Endometrial microvascular endothelial cells (primary cell): ENCODE data around the gene PCDHGA11. TPM values are rescaled to one million over a fixed set of nuclear protein-coding genes. Genes with fewer than 3 reads are reported as not detected.
"Not testable (repeated sequence)": the region's sequence is repeated elsewhere in the genome, so short reads cannot be mapped to it uniquely, and the experiment has no call there.

Source experiments
- in situ Hi-C: cut with HindIII; loops from 2 replicates; pipeline ENCODE4 v1.10.0; 2017; ENCODE audit warnings: low sequenced_read_pairs, low pct_unique_long_range_greater_than_20kb; ENCODE audit errors: inconsistent ontology term
- total RNA-seq: library from RNA; depleted of rRNA; stranded (reverse); fragments of >200 nt; gene quantifications from one replicate; pipeline ENCODE4 v1.2.3, GENCODE V29; 2015; ENCODE audit errors: inconsistent ontology term

PCDHGA11 gene
- total RNA-seq, 1 donor from 2014 or later, result 4.5 TPM

DNA sequence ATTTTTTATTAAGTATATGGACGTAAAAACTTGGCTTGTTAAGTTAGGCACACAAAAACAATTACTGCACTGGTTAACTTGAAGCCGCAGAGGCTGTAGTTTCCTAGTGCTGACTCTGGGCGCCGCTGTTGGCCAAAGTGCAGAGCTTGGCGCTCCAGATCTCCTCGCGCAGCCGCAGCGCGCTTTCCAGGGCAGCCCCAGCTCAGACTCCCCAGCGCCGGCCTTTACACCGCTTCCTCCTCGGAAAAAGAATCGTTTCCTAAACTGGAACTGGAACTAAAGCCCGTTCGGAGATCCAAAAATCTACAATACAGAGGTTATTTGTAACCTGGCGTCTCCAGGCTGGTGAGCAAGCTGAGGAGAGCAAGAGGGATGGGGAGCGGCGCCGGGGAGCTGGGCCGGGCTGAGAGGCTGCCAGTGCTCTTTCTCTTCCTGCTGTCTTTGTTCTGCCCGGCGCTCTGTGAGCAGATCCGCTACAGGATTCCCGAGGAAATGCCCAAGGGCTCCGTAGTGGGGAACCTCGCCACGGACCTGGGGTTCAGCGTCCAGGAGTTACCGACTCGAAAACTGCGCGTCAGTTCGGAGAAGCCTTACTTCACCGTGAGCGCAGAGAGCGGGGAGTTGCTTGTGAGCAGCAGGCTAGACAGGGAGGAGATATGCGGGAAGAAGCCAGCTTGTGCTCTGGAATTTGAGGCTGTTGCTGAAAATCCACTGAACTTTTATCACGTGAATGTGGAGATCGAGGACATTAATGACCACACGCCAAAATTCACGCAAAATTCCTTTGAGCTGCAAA is 22.9 kb upstream of the PCDHGA11 start, which contains the start of gene PCDHGB5:
TSS of gene PCDHGB5 (plus strand) at position 192 of the 796 bp plus-strand sequence. CDS start at position 373, 181 bp downstream.
- in situ Hi-C loops, result not testable (repeated sequence)

DNA sequence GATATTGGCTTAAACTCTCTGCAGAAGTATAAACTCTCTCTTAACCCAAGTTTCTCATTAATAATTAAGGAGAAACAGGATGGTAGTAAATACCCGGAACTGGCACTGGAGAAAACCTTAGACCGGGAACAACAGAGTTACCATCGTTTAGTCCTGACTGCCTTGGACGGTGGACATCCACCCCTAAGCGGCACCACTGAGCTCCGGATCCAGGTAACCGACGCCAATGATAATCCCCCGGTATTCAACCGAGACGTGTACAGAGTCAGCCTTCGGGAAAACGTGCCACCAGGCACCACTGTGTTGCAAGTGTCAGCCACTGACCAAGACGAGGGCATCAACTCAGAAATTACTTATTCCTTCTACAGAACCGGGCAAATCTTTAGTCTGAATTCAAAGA is 22.2 kb upstream of the PCDHGA11 start:
- in situ Hi-C loops, result no loop called here

DNA sequence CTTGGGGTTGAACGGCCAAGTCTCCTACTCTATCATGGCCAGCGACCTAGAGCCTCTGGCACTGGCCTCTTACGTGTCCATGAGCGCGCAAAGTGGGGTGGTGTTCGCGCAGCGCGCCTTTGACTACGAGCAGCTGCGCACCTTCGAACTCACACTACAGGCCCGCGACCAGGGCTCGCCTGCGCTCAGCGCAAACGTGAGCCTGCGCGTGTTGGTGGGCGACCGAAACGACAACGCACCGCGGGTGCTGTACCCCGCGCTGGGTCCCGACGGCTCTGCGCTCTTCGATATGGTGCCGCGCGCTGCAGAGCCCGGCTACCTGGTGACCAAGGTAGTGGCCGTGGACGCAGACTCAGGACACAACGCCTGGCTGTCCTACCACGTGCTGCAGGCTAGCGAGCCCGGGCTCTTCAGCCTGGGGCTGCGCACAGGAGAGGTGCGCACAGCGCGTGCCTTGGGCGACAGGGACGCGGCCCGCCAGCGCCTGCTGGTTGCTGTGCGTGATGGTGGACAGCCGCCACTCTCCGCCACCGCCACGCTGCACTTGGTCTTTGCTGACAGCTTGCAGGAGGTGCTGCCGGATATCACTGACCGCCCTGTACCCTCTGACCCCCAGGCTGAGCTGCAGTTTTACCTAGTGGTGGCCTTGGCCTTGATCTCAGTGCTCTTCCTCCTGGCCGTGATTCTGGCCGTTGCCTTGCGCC is 21.1 kb upstream of the PCDHGA11 start:
- in situ Hi-C loops, result no loop called here

DNA sequence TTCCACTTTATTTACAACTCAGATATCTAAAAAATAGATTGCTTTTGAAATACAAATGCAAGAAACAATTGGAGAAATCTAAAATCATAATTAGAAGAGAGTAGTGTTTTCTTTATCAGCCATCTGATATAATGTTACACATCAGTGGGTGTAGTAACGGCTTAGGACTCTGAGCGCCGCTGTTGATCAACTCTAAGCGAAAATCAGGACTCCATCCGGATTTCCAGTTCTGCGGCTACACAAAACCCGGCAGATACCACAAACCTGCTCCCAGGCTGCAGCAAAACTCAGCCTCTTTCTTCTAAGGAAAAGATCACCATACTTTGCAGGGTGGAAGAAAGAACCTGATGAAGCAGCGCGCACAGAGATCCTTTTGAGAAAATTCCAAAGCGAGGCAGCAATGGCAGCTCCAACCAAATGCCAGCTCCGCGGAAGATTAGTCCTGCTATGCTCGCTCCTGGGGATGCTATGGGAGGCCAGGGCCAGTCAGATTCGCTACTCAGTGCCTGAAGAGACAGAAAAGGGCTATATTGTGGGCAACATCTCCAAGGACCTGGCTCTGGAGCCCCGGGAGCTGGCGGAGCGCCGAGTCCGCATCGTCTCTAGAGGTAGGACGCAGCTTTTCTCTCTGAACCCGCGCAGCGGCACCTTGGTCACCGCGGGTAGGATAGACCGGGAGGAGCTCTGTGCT is 18.2 kb upstream of the PCDHGA11 start, which contains the start of gene PCDHGA9:
TSS of gene PCDHGA9 (plus strand) at position 226 of the 691 bp plus-strand sequence. CDS start at position 401, 175 bp downstream.
- in situ Hi-C loops, result no loop called here

DNA sequence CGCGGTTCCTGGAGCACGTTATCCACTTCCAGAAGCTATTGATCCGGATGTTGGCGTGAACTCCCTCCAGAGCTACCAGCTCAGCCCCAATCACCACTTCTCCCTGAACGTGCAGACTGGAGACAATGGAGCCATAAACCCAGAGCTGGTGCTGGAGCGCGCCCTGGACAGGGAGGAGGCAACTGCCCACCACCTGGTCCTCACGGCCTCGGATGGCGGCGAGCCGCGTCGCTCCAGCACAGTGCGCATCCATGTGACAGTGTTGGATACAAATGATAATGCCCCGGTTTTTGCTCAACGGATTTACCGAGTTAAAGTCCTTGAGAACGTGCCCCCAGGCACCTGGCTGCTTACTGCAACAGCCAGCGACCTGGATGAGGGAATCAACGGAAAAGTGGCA is 17.5 kb upstream of the PCDHGA11 start:
- in situ Hi-C loops, result no loop called here

DNA sequence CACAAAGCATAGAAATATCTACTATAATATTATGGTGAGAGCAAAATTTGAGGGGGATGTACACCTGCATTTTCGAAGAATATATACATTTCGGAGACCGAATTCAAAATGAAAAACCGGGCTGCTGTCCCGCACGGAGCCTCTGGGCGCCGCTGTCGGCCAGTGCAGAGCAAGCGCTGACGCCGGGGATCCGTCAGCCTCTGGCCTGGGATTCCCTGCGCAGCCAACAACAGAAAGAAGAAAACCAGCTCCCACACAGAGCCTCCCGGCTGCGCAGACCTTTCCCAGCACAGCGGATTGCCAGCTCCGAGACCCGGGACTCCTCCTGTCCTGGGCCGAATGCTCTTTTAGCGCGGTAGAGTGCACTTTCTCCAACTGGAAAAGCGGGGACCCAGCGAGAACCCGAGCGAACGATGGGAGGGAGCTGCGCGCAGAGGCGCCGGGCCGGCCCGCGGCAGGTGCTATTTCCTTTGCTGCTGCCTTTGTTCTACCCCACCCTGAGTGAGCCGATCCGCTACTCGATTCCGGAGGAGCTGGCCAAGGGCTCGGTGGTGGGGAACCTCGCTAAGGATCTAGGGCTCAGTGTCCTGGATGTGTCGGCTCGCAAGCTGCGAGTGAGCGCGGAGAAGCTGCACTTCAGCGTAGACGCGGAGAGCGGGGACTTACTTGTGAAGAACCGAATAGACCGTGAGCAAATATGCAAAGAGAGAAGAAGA is 12.9 kb upstream of the PCDHGA11 start, which contains the start of gene PCDHGB6:
TSS of gene PCDHGB6 (plus strand) at position 232 of the 716 bp plus-strand sequence. CDS start at position 414, 182 bp downstream.
- in situ Hi-C loops, result not testable (repeated sequence)

DNA sequence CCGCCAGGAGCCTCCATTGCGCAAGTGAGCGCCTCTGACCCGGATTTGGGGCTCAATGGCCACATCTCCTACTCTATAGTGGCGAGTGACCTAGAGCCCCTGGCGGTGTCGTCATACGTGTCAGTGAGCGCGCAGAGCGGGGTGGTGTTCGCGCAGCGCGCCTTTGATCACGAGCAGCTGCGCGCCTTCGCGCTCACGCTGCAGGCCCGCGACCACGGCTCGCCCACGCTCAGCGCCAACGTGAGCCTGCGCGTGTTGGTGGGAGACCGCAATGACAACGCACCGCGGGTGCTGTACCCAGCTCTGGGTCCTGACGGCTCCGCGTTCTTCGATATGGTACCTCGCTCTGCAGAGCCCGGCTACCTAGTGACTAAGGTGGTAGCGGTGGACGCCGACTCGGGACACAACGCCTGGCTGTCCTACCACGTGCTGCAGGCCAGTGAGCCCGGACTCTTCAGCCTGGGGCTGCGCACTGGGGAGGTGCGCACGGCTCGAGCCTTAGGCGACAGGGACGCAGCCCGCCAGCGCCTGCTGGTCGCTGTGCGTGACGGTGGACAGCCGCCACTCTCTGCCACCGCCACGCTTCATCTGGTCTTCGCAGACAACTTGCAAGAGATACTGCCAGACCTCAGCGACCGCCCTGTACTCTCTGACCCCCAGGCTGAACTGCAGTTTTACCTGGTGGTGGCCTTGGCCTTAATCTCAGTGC is 11.1 kb upstream of the PCDHGA11 start:
- in situ Hi-C loops, result no loop called here

DNA sequence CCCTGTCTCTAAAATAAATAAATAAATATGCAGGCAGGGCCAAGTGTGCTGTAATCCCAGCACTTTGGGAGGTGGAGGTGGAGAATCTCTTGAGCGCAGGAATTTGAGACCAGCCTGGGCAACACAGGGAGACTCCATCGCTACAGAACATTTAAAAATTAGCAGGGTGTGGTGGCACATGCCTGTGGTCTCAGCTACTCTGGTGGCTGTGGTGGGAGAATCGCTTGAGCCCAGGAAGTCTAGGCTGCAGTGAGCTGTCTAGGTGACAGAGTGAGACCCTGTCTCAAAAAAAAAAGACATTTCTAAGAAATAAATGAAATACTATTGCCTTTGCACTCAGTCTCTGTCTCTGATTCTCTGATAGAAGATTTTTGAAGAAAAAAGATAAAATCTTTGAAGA is 9.3 kb upstream of the PCDHGA11 start:
- in situ Hi-C loops, result no loop called here

DNA sequence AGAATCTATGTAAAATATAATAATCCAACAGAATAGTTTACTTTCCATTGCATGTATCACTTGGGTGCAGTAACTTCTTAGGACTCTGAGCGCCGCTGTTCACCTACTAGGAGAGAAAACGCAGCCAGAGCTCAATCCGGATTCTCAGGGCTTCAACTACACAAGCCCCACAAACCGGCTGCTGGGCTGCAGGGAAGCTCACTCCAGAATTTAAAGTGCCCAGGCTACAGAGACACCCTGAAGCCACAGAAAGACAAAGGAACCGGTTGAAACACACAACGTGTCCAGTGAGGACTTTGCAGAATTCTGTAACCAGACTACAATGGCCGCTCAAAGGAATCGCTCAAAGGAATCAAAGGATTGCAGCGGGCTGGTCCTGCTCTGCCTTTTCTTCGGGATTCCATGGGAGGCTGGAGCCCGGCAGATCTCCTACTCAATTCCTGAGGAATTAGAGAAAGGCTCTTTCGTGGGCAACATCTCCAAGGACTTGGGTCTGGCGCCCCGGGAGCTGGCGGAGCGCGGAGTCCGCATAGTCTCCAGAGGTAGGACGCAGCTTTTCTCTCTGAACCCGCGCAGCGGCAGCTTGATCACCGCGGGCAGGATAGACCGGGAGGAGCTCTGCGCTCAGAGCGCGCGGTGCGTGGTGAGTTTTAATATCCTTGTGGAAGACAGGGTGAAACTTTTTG is 7.9 kb upstream of the PCDHGA11 start, which contains the start of gene PCDHGA10:
TSS of gene PCDHGA10 (plus strand) at position 134 of the 686 bp plus-strand sequence. CDS start at position 323, 189 bp downstream.
- in situ Hi-C loops, result no loop called here

DNA sequence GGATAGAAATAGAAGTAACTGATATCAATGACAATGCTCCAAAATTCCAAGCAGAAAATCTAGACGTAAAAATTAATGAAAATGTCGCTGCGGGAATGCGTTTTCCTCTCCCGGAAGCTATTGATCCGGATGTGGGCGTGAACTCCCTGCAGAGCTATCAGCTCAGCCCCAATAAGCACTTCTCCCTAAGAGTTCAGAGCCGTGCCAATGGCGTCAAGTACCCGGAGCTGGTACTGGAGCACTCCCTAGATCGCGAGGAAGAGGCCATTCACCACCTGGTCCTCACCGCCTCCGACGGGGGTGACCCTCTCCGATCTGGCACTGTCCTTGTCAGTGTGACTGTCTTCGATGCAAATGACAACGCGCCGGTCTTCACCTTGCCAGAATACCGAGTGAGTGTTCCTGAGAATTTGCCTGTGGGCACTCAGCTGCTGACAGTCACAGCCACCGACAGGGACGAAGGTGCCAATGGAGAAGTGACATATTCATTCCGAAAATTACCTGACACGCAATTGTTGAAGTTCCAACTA is 7.2 kb upstream of the PCDHGA11 start:
- in situ Hi-C loops, result no loop called here

DNA sequence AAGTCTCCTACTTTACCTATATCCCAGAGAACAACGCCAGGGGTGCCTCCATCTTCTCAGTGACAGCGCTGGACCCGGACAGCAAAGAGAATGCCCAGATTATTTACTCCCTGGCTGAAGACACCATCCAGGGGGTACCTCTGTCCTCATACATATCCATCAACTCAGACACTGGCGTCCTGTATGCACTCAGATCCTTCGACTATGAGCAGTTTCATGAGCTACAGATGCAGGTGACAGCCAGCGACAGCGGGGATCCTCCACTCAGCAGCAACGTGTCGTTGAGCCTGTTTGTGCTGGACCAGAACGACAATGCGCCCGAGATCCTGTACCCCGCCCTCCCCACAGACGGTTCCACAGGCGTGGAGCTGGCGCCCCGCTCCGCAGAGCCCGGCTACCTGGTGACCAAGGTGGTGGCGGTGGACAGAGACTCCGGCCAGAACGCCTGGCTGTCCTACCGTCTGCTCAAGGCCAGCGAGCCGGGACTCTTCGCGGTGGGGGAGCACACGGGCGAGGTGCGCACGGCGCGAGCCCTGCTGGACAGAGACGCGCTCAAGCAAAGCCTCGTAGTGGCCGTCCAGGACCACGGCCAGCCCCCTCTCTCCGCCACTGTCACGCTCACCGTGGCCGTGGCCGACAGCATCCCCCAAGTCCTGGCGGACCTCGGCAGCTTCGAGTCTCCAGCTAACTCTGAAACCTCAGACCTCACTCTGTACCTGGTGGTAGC is 6.1 kb upstream of the PCDHGA11 start:
- in situ Hi-C loops, result not testable (repeated sequence)

DNA sequence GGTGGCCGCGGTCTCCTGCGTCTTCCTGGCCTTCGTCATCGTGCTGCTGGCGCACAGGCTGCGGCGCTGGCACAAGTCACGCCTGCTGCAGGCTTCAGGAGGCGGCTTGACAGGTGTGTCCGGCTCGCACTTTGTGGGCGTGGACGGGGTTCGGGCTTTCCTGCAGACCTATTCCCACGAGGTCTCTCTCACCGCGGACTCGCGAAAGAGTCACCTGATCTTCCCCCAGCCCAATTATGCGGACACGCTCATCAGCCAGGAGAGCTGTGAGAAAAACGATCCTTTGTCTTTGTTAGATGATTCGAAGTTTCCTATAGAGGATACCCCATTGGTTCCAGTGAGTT is 5.6 kb upstream of the PCDHGA11 start:
- in situ Hi-C loops, result not testable (repeated sequence)

DNA sequence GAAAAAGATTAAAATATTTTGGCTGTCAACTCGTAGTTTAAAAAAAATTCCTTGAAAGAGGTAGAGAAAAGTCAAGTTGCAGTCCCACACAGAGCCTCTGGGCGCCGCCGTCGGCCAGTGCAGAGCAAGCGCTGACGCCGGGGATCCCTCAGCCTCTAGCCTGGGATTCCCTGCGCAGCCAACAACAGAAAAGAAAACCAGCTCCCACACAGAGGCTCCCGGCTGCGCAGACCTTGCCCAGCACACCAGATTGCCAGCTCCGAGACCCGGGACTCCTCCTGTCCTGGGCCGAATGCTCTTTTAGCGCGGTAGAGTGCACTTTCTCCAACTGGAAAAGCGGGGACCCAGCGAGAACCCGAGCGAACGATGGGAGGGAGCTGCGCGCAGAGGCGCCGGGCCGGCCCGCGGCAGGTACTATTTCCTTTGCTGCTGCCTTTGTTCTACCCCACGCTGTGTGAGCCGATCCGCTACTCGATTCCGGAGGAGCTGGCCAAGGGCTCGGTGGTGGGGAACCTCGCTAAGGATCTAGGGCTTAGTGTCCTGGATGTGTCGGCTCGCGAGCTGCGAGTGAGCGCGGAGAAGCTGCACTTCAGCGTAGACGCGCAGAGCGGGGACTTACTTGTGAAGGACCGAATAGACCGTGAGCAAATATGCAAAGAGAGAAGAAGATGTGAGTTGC is 3.2 kb upstream of the PCDHGA11 start, which contains the start of gene PCDHGB7:
TSS of gene PCDHGB7 (plus strand) at position 184 of the 679 bp plus-strand sequence. CDS start at position 367, 183 bp downstream.
- in situ Hi-C loops, result not testable (repeated sequence)

DNA sequence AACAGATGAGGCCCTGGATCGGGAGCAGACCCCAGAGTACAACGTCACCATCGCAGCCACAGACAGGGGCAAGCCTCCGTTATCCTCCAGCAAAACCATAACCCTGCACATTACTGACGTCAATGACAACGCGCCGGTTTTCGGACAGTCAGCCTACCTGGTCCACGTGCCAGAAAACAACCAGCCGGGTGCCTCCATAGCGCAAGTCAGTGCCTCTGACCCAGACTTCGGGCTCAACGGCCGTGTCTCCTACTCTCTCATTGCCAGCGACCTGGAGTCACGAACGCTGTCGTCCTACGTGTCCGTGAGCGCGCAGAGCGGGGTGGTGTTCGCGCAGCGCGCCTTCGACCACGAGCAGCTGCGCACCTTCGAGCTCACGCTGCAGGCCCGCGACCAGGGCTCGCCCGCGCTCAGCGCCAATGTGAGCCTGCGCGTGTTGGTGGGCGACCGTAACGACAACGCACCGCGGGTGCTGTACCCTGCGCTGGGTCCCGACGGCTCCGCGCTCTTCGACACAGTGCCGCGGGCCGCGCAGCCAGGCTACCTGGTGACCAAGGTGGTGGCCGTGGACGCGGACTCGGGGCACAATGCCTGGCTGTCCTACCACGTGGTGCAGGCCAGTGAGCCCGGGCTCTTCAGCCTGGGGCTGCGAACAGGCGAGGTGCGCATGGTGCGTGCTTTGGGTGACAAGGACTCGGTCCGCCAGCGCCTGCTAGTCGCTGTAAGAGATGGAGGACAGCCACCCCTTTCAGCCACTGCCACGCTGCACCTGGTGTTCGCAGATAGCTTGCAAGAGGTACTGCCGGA is 1.6 kb upstream of the PCDHGA11 start:
- in situ Hi-C loops, result no loop called here

DNA sequence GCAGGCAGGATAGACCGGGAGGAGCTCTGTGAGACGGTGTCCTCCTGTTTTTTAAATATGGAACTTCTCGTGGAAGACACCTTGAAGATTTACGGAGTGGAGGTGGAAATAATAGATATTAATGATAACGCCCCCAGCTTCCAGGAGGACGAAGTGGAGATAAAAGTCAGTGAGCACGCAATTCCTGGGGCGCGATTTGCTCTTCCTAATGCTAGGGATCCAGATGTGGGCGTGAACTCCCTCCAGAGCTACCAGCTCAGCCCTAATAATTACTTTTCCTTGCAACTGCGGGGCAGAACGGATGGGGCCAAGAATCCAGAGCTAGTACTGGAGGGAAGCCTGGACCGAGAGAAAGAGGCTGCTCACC is 621 bp downstream of the PCDHGA11 start:
- in situ Hi-C loops, result no loop called here
